K562 (cell line): ENCODE results near the gene PROK2. TPM values are rescaled to one million over a fixed set of nuclear protein-coding genes. Genes with fewer than 3 reads are reported as not detected.

Experiments
- ATAC-seq: fragments of 200-7000 bp; cut with Tn5 transposase; 3 replicates; pipeline ENCODE4 v1.9.1; 2020; ENCODE audit warnings: moderate library complexity
- BruUV-seq: library from RNA; stranded (reverse); fragments of 400-500 nt; replicated peaks from 2 replicates; lab custom pipeline; 2021; lab: Mats Ljungman, UMichigan
- CTCF ChIA-PET: fragments of 300-600 bp; formaldehyde crosslinking; extraction: SDS; loops from one replicate; lab custom pipeline; 2021; ENCODE audit warnings: low intra/inter-chr PET ratio; lab: Yijun Ruan, JAX
- POLR2A ChIA-PET: fragments of 300-600, 350-650 bp; sonication (Branson Sonifier 250); formaldehyde crosslinking; extraction: SDS; loops from one replicate; lab custom pipeline; 2021; ENCODE audit warnings: antibody characterized with exemption, inconsistent platforms; lab: Yijun Ruan, JAX
- DNase-seq, 4 experiments: peaks; one replicate each; pipeline versions ENCODE4 v3.0.0 to v3.0.0-alpha.2; 2011 to 2018; ENCODE audit warnings: low spot score in 3 of 4, mixed read lengths in 3 of 4; ENCODE audit errors: extremely low read depth in 1 of 4
- FAIRE-seq: peaks from 2 replicates; lab custom pipeline; 2011; peaks lifted over from hg19 to GRCh38; lab: Jason Lieb, UNC
- H2AFZ ChIP-seq: 2 replicates; pipeline ENCODE4 v1.6.0; 2011; ENCODE audit warnings: low read depth, low read length, control low read depth, inconsistent platforms
- H3K27ac ChIP-seq: fragments of 200-600 bp; 3 replicates; pipeline ENCODE4 v1.8.0; 2011; ENCODE audit warnings: low read depth, mild to moderate bottlenecking, control low read depth, inconsistent platforms, low read length, moderate library complexity, mixed read lengths; ENCODE audit errors: extremely low read depth
- H3K27me3 ChIP-seq, 2 experiments: fragments of 300-600 bp in 1 of 2; 2 replicates in 1 of 2; 3 replicates in 1 of 2; pipeline versions ENCODE4 v1.6.0 to v1.8.0; 2011; ENCODE audit warnings: inconsistent platforms in 2 of 2, low read length in 2 of 2, mild to moderate bottlenecking in 1 of 2, mixed read lengths in 1 of 2, moderate library complexity in 1 of 2; ENCODE audit not compliant: control insufficient read depth in 2 of 2, insufficient read depth in 2 of 2
- H3K36me3 ChIP-seq: fragments of 300-600 bp; 3 replicates; pipeline ENCODE4 v1.8.0; 2011; ENCODE audit warnings: mild to moderate bottlenecking, low read length, inconsistent platforms; ENCODE audit not compliant: control insufficient read depth, insufficient read depth
- H3K4me1 ChIP-seq, 2 experiments: fragments of 200-600 bp in 1 of 2; replicated peaks in 1 of 2; 2 replicates in 1 of 2; 3 replicates in 1 of 2; pipeline versions ENCODE4 v1.5.1 to v1.8.0; 2011; ENCODE audit warnings: inconsistent platforms in 2 of 2, low read length in 2 of 2, mild to moderate bottlenecking in 1 of 2, mixed read lengths in 1 of 2, moderate library complexity in 1 of 2; ENCODE audit not compliant: control insufficient read depth in 2 of 2, insufficient read depth in 2 of 2
- H3K4me2 ChIP-seq: 2 replicates; pipeline ENCODE4 v1.6.1; 2011; ENCODE audit warnings: low read length, control low read depth, inconsistent platforms, mixed read lengths; ENCODE audit not compliant: insufficient read depth
- H3K4me3 ChIP-seq: fragments of 200-600 bp; sonication (generic), shearing (Covaris generic); 2 replicates; pipeline ENCODE4 v1.5.1; 2016; ENCODE audit warnings: control low read depth, inconsistent platforms
- H3K79me2 ChIP-seq: fragments of 200-600 bp; 3 replicates; pipeline ENCODE4 v1.8.0; 2011; ENCODE audit warnings: low read length, inconsistent platforms; ENCODE audit not compliant: control insufficient read depth, insufficient read depth
- H3K9ac ChIP-seq, 2 experiments: 2 replicates each; pipeline versions ENCODE4 v1.6.0 to v1.6.1; 2011; ENCODE audit warnings: low read depth in 2 of 2, low read length in 2 of 2, control low read depth in 1 of 2, inconsistent platforms in 1 of 2, mild to moderate bottlenecking in 1 of 2, mixed read lengths in 1 of 2; ENCODE audit not compliant: insufficient read depth in 1 of 2
- H3K9me1 ChIP-seq: one replicate; pipeline ENCODE4 v1.6.0; 2011; ENCODE audit warnings: inconsistent platforms, mild to moderate bottlenecking, low read length, moderate library complexity; ENCODE audit not compliant: control insufficient read depth, insufficient read depth
- H3K9me3 ChIP-seq: replicated peaks from 2 replicates; pipeline ENCODE4 v1.5.1; 2011; ENCODE audit warnings: low read depth, low read length, inconsistent platforms; ENCODE audit not compliant: control insufficient read depth, insufficient read depth
- H4K20me1 ChIP-seq: replicated peaks from 2 replicates; pipeline ENCODE4 v1.6.1; 2011; ENCODE audit warnings: low read length, inconsistent platforms, mixed read lengths; ENCODE audit not compliant: control insufficient read depth, insufficient read depth
- CBFB ChIP-seq: sonication (generic); formaldehyde crosslinking; IDR thresholded peaks from 2 replicates; pipeline ENCODE4 v1.4.0; 2020; ENCODE audit warnings: mild to moderate bottlenecking, missing genetic modification reagents
- CBX1 ChIP-seq: sonication (generic); IDR thresholded peaks from 2 replicates; pipeline ENCODE4 v1.6.1; 2016; ENCODE audit warnings: antibody characterized with exemption, low read depth, mild to moderate bottlenecking
- CHD4 ChIP-seq: fragments of 200-600 bp; sonication (generic); IDR thresholded peaks from 3 replicates; pipeline ENCODE4 v1.6.1; 2012; ENCODE audit warnings: low read depth, mild to moderate bottlenecking, mixed read lengths, low read length, inconsistent platforms; ENCODE audit not compliant: insufficient read depth, insufficient replicate concordance, poor library complexity, severe bottlenecking
- FOXK2 ChIP-seq, 2 experiments: fragments of 450-650 bp; IDR thresholded peaks in 1 of 2; conservative IDR thresholded peaks in 1 of 2; 2 replicates each; pipeline ENCODE4 v1.6.1; 2016; ENCODE audit warnings: low read depth in 2 of 2, mild to moderate bottlenecking in 1 of 2
- HDAC6 ChIP-seq: IDR thresholded peaks from 2 replicates; pipeline ENCODE4 v1.6.1; 2012; ENCODE audit warnings: low read depth, mild to moderate bottlenecking, control low read depth, inconsistent platforms, low read length, moderate library complexity
- MEF2A ChIP-seq: IDR thresholded peaks from 2 replicates; pipeline ENCODE4 v1.6.1; 2011; ENCODE audit warnings: low read depth, mild to moderate bottlenecking, low read length, moderate library complexity; ENCODE audit not compliant: control insufficient read depth
- MTA2 ChIP-seq: fragments of 450-650 bp; IDR thresholded peaks from 2 replicates; pipeline ENCODE4 v1.6.1; 2016; ENCODE audit warnings: low read depth
- RREB1 ChIP-seq: fragments of 250-450 bp; sonication (Bioruptor Pico); IDR thresholded peaks from 2 replicates; pipeline ENCODE4 v1.4.0; 2020
- SMARCA4 ChIP-seq: fragments of 450-650 bp; IDR thresholded peaks from 2 replicates; pipeline ENCODE4 v1.6.1; 2016
- TEAD2 ChIP-seq: fragments of 450-650 bp; IDR thresholded peaks from 2 replicates; pipeline ENCODE4 v1.6.1; 2016; ENCODE audit warnings: missing genetic modification characterization, control low read depth, missing compliant biosample characterization
- ZNF239 ChIP-seq: fragments of 250-450 bp; sonication (Bioruptor Pico); IDR thresholded peaks from 2 replicates; pipeline ENCODE4 v1.4.0; 2020; ENCODE audit warnings: mild to moderate bottlenecking
- WGBS: fragments of 100-300 bp; shearing (Covaris generic); methylation state at CpG from one replicate; pipeline ENCODE4 v1.1.6; 2016; ENCODE audit warnings: low coverage, mixed read lengths; ENCODE audit not compliant: insufficient coverage; ENCODE audit errors: missing lambda C conversion rate; 5-methylcytosine and 5-hydroxymethylcytosine counted together
- in situ Hi-C: fragments of 300-500 bp; cut with MboI; formaldehyde crosslinking; loops from 4 replicates; pipeline ENCODE4 v1.15.0; 2018; ENCODE audit warnings: inconsistent platforms, mixed read lengths
- intact Hi-C: fragments of 100-400 bp; cut with micrococcal nuclease; formaldehyde crosslinking; loops from 2 replicates; pipeline ENCODE4 v1.14.2; 2022
- polyA plus RNA-seq, 8 experiments: library from polyadenylated mRNA; depleted of rRNA in 4 of 8; stranded (reverse) in 5 of 8; unstranded in 3 of 8; fragments of >200 nt; fragmentation: Nextera tagmentation in 2 of 8; fragmentation: Illumina TruSeq in 1 of 8; extraction: Ambion mirVana in 2 of 8; extraction: Trizol in 1 of 8; gene quantifications; 2 replicates each; pipeline versions ENCODE4 v1.2.1 to v1.2.3, GENCODE V29; 2011 to 2014; ENCODE audit warnings: inconsistent platforms in 1 of 8, missing spikeins in 1 of 8
- total RNA-seq, 7 experiments: library from RNA; depleted of rRNA in 6 of 7; stranded (reverse); fragments of >200 nt in 6 of 7; fragmentation: Illumina TruSeq in 2 of 7; extraction: Trizol in 2 of 7; gene quantifications; 2 replicates each; pipeline versions ENCODE4 v1.2.1 to v1.2.3, GENCODE V29; 2011 to 2021; ENCODE audit warnings: low replicate concordance in 1 of 7
- TF ChIP-seq, protein P1 (sequence below): fragments of 450-650 bp; formaldehyde crosslinking; IDR thresholded peaks from 2 replicates; pipeline ENCODE4 v1.4.0; 2022; ENCODE audit warnings: missing genetic modification characterization
- TF ChIP-seq, protein P2 (sequence below): fragments of 250-450 bp; sonication (Bioruptor Pico); IDR thresholded peaks from 2 replicates; pipeline ENCODE4 v1.5.0; 2021
- TF ChIP-seq, protein P3 (sequence below): sonication (generic); formaldehyde crosslinking; IDR thresholded peaks from 2 replicates; pipeline ENCODE4 v1.8.0; 2022; ENCODE audit warnings: mild to moderate bottlenecking, low read depth, missing genetic modification reagents

The PROK2 gene
- total and polyA plus RNA-seq, 9 of the 15 experiments (the other 6 are each of a cell fraction or from before 2014, with no cell fraction given): 0.07 to 0.13 TPM; not detected in 7

DNA sequence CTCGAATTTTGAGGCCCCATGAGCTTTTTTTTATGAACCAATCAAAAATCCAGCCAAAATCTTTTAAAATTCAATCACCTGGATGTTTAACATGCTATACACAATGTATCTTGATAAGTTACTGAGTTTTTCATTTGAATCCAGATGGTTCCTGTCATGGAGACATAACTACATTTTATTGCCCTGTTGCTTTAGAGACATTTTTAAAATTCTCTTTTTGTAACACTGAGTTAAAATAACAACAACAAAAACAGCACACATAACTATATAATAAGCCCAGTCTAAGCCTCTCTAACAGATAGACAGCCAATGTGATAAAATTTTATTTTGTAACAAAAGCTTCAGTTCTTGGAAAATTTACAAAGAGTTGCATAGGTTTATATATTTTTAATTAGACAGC lies 1.8 kb downstream of the PROK2 start:
- Histone ChIP-seq H3K27me3 (no peaks in the 10 kb centered on the region), H3K4me3 (no peak overlapping the region), H3K36me3 (no peaks in the 10 kb centered on the region), H3K79me2 (no peaks in the 10 kb centered on the region), H3K9me1 (no peaks in the 10 kb centered on the region), H4K20me1 (no peaks in the 10 kb centered on the region), H3K9me3 (no peaks in the 10 kb centered on the region), H2AFZ (no peak overlapping the region), H3K9ac (no peak overlapping the region), H3K4me1 (peaks cover 0 to 18% of the 10 kb centered on the region in 2 experiments; a peak in 3 of 5 replicates), H3K4me2 (no peak overlapping the region), H3K27ac (no peak overlapping the region)
- DNase-seq (no peak), ATAC-seq (no peak), FAIRE-seq (no peak)
- CTCF ChIA-PET: no interaction called here
- POLR2A ChIA-PET: no interaction called here
- intact Hi-C loops: no loop called here
- TF ChIP-seq, protein P1, sequence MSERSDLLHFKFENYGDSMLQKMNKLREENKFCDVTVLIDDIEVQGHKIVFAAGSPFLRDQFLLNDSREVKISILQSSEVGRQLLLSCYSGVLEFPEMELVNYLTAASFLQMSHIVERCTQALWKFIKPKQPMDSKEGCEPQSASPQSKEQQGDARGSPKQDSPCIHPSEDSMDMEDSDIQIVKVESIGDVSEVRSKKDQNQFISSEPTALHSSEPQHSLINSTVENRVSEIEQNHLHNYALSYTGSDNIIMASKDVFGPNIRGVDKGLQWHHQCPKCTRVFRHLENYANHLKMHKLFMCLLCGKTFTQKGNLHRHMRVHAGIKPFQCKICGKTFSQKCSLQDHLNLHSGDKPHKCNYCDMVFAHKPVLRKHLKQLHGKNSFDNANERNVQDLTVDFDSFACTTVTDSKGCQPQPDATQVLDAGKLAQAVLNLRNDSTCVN: no peak
- TF ChIP-seq, protein P2, sequence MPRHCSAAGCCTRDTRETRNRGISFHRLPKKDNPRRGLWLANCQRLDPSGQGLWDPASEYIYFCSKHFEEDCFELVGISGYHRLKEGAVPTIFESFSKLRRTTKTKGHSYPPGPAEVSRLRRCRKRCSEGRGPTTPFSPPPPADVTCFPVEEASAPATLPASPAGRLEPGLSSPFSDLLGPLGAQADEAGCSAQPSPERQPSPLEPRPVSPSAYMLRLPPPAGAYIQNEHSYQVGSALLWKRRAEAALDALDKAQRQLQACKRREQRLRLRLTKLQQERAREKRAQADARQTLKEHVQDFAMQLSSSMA (CRISPR knock-in tag): no peak
- TF ChIP-seq CBFB (CRISPR knock-in tag) (no peak), HDAC6 (no peak), ZNF239 (CRISPR knock-in tag) (no peak), CHD4 (no peak), FOXK2 (conservative IDR thresholded peaks at IDR 0.05 in 1 of 2, IDR thresholded peaks at IDR 0.05 in 1 of 2; ENCODE audit: low read depth in 2 of 2) (no peak), RREB1 (no peak), MEF2A (no peak), CBX1 (no peak), SMARCA4 (no peak), MTA2 (no peak), TEAD2 (tag) (no peak)
- TF ChIP-seq, protein P3, sequence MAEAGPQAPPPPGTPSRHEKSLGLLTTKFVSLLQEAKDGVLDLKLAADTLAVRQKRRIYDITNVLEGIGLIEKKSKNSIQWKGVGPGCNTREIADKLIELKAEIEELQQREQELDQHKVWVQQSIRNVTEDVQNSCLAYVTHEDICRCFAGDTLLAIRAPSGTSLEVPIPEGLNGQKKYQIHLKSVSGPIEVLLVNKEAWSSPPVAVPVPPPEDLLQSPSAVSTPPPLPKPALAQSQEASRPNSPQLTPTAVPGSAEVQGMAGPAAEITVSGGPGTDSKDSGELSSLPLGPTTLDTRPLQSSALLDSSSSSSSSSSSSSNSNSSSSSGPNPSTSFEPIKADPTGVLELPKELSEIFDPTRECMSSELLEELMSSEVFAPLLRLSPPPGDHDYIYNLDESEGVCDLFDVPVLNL (CRISPR knock-in tag): no peak
- in situ Hi-C loops: no loop called here
- WGBS: 8% methylated on average over 1 of the region's 1 CpG
- no TSS peak for BruUV-seq
